ENCODE data around the gene ANKS1B. TPM values are rescaled to one million over a fixed set of nuclear protein-coding genes. Genes with fewer than 3 reads are reported as not detected.

Gene ANKS1B
- total RNA-seq, 1 donor from 2014 or later, result 0.46 TPM

GRCh38 chr12:98922871-98923270 lies 1061.9 kb downstream of the ANKS1B start:
- TF ChIP-seq, protein P1, sequence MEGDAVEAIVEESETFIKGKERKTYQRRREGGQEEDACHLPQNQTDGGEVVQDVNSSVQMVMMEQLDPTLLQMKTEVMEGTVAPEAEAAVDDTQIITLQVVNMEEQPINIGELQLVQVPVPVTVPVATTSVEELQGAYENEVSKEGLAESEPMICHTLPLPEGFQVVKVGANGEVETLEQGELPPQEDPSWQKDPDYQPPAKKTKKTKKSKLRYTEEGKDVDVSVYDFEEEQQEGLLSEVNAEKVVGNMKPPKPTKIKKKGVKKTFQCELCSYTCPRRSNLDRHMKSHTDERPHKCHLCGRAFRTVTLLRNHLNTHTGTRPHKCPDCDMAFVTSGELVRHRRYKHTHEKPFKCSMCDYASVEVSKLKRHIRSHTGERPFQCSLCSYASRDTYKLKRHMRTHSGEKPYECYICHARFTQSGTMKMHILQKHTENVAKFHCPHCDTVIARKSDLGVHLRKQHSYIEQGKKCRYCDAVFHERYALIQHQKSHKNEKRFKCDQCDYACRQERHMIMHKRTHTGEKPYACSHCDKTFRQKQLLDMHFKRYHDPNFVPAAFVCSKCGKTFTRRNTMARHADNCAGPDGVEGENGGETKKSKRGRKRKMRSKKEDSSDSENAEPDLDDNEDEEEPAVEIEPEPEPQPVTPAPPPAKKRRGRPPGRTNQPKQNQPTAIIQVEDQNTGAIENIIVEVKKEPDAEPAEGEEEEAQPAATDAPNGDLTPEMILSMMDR (conservative IDR thresholded peaks at IDR 0.05; ENCODE audit: low read depth, low read length), result no peak
- H3K4me3 ChIP-seq (ENCODE audit: low read depth, low read length), result no peak overlapping the region
- no peak for DNase-seq (ENCODE audit: low read depth)

- H3K4me3 ChIP-seq (ENCODE audit: low read depth, low read length), result no peak overlapping the region
- TF ChIP-seq, protein P1 (conservative IDR thresholded peaks at IDR 0.05; ENCODE audit: low read depth, low read length), result no peak
- no peak for DNase-seq (ENCODE audit: low read depth)
Measured at GRCh38 chr12:98918176-98918863, 1066.4 kb downstream of the ANKS1B start.

DNA sequence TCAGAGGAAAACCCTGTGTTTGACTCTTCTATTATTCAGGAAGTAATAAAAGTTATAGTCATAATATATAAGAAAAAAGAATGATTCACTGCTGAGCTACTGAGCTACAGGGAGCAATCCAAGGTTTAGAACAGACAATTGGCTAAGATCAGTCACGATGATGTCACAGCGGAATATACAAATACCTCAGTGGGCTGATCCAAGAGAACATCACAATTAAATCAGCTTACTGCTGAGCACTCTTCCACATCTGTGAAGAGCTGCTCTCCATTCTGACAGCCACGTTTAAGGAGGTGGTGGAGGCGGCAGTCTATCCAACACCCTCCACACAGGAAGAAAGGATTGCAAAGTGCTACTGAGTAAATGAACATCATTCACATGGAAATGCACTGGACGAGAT lies 1068.6 kb downstream of the ANKS1B start:
- TF ChIP-seq, protein P1 (conservative IDR thresholded peaks at IDR 0.05; ENCODE audit: low read depth, low read length), result no peak
- no peak for DNase-seq (ENCODE audit: low read depth)
- no peak overlapping the region for H3K4me3 ChIP-seq (ENCODE audit: low read depth, low read length)

DNA sequence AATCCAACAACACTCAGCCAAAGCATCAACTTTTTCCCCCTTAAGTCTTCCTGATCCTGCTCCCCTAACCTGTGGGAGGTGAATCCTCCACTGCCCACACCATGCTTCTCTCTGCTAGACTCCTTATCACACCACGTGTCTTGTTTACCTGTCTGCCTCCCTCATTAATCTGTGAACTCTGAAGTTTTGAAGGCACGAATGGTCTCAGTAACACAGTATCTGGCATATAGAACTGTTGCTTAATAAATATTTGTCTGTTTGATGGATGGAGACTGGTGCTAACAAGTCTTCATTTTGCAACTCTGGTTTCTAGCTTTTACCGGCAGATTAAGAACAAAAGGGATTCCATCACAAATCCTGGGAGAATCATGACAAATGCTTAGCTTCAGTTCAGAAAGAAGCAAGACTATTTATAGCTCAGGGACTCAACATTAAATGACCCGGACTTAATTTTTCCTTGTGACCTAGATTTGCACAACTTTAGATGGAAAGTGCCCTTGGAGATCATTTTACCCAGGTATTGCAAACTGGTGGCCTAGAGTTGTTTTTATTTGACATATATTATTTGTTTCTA lies 1072.2 kb downstream of the ANKS1B start:
- DNase-seq (ENCODE audit: low read depth), result no peak
- H3K4me3 ChIP-seq (ENCODE audit: low read depth, low read length), result no peak overlapping the region
- TF ChIP-seq, protein P1 (conservative IDR thresholded peaks at IDR 0.05; ENCODE audit: low read depth, low read length), result no peak

DNA sequence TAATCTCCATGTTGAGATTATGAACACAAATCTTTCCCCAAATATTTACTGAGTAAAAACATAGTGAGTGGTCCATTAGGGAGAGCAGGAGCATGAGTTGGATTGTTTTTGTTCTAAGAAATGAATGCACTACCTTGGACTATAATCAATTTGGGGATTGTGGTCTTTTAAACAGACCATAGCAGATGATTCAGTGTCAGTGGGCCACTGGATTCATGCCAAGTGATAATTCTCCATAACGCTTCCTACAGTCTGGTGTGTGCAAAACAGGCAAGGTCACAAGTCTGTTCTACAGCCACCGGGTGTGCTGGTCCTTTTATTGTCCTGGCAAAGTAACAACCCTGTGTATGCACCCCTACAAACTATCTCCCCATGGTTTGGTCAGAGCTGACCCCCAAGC lies 1073.3 kb downstream of the ANKS1B start:
- TF ChIP-seq, protein P1 (conservative IDR thresholded peaks at IDR 0.05; ENCODE audit: low read depth, low read length), result no peak

GRCh38 chr12:98909746-98910145 lies 1075.0 kb downstream of the ANKS1B start:
- no peak for DNase-seq (ENCODE audit: low read depth)
- H3K4me3 ChIP-seq (ENCODE audit: low read depth, low read length), result no peak overlapping the region
- TF ChIP-seq, protein P1 (conservative IDR thresholded peaks at IDR 0.05; ENCODE audit: low read depth, low read length), result no peak

More for the DNA sequence above, 1073.3 kb downstream of the ANKS1B start:
- no peak for DNase-seq (ENCODE audit: low read depth)
- no peak overlapping the region for H3K4me3 ChIP-seq (ENCODE audit: low read depth, low read length)

DNA sequence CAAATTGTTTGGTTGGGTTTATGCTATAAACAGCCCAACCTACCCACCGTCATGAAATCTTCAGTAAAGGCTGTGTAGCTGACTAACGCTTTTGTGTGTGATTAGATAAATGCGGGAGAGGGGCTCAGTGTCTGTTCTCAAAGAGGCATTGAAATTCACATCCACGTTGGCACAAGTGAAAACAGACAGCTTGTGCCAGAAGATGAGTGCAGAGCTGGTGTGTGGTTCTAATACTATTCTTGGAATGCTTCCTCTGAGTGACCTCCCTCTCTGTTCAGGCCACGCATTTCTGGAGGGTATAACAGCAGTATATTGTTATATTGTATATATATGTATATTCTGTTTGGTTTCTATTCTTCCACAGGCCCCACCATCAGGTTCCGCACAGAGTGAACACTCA lies 1075.9 kb downstream of the ANKS1B start:
- DNase-seq (ENCODE audit: low read depth), result no peak
- TF ChIP-seq, protein P1 (conservative IDR thresholded peaks at IDR 0.05; ENCODE audit: low read depth, low read length), result no peak
- no peak overlapping the region for H3K4me3 ChIP-seq (ENCODE audit: low read depth, low read length)
